Measurements from ENCODE around the gene ACTL8.

DNA sequence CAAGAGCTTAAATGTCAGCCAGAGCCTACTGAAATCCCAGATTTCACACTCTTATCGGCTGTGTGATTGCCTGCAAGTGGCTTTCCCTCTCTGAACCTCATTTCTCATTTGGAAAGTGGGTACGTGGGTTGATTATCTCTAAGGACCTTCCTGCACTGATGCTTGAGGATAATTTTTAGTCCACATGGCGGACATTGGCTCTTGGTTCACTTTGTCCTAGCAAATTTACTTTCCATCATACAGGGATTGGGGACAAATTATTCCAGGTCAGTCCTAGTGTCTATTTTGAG, 111.6 kb downstream of the ACTL8 start:
- TF ChIP-seq, protein P1, sequence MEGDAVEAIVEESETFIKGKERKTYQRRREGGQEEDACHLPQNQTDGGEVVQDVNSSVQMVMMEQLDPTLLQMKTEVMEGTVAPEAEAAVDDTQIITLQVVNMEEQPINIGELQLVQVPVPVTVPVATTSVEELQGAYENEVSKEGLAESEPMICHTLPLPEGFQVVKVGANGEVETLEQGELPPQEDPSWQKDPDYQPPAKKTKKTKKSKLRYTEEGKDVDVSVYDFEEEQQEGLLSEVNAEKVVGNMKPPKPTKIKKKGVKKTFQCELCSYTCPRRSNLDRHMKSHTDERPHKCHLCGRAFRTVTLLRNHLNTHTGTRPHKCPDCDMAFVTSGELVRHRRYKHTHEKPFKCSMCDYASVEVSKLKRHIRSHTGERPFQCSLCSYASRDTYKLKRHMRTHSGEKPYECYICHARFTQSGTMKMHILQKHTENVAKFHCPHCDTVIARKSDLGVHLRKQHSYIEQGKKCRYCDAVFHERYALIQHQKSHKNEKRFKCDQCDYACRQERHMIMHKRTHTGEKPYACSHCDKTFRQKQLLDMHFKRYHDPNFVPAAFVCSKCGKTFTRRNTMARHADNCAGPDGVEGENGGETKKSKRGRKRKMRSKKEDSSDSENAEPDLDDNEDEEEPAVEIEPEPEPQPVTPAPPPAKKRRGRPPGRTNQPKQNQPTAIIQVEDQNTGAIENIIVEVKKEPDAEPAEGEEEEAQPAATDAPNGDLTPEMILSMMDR (IDR thresholded peaks at IDR 0.05 in 4 of 5, conservative IDR thresholded peaks at IDR 0.05 in 1 of 5), result no peak
- TF ChIP-seq POLR2A (IDR thresholded peaks at IDR 0.05), result no peak
